ENCODE data around the gene DMRTC1B.

DNA sequence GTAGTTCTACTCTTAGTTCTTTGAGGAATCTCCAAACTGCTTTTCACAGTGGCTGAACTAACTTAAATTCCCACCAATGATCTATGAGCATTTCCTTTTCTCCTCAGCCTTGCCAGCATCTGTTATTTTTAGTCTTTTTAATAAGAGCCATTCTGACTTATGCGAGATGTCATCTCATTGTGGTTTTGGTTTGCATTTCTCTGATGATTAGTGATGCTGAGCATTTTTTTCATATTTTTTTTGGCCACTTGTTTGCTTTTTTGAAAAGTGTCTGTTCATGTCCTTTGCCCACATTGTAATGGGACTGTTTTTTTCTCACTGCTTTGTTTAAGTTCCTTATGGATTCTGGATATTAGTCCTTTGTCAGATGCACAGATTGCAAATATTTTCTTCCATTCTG, 41.1 kb upstream of the DMRTC1B start:
- TF ChIP-seq, protein P1, sequence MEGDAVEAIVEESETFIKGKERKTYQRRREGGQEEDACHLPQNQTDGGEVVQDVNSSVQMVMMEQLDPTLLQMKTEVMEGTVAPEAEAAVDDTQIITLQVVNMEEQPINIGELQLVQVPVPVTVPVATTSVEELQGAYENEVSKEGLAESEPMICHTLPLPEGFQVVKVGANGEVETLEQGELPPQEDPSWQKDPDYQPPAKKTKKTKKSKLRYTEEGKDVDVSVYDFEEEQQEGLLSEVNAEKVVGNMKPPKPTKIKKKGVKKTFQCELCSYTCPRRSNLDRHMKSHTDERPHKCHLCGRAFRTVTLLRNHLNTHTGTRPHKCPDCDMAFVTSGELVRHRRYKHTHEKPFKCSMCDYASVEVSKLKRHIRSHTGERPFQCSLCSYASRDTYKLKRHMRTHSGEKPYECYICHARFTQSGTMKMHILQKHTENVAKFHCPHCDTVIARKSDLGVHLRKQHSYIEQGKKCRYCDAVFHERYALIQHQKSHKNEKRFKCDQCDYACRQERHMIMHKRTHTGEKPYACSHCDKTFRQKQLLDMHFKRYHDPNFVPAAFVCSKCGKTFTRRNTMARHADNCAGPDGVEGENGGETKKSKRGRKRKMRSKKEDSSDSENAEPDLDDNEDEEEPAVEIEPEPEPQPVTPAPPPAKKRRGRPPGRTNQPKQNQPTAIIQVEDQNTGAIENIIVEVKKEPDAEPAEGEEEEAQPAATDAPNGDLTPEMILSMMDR (IDR thresholded peaks at IDR 0.05; ENCODE audit: low read depth, low read length, missing input control) = no peak
- TF ChIP-seq, protein P2, sequence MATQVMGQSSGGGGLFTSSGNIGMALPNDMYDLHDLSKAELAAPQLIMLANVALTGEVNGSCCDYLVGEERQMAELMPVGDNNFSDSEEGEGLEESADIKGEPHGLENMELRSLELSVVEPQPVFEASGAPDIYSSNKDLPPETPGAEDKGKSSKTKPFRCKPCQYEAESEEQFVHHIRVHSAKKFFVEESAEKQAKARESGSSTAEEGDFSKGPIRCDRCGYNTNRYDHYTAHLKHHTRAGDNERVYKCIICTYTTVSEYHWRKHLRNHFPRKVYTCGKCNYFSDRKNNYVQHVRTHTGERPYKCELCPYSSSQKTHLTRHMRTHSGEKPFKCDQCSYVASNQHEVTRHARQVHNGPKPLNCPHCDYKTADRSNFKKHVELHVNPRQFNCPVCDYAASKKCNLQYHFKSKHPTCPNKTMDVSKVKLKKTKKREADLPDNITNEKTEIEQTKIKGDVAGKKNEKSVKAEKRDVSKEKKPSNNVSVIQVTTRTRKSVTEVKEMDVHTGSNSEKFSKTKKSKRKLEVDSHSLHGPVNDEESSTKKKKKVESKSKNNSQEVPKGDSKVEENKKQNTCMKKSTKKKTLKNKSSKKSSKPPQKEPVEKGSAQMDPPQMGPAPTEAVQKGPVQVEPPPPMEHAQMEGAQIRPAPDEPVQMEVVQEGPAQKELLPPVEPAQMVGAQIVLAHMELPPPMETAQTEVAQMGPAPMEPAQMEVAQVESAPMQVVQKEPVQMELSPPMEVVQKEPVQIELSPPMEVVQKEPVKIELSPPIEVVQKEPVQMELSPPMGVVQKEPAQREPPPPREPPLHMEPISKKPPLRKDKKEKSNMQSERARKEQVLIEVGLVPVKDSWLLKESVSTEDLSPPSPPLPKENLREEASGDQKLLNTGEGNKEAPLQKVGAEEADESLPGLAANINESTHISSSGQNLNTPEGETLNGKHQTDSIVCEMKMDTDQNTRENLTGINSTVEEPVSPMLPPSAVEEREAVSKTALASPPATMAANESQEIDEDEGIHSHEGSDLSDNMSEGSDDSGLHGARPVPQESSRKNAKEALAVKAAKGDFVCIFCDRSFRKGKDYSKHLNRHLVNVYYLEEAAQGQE (IDR thresholded peaks at IDR 0.05) = no peak
- TF ChIP-seq, protein P3, sequence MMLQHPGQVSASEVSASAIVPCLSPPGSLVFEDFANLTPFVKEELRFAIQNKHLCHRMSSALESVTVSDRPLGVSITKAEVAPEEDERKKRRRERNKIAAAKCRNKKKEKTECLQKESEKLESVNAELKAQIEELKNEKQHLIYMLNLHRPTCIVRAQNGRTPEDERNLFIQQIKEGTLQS (IDR thresholded peaks at IDR 0.05) = no peak
- no peak for TF ChIP-seq SP1 (IDR thresholded peaks at IDR 0.05)
- no peak for TF ChIP-seq JUND (IDR thresholded peaks at IDR 0.05)
- TF ChIP-seq GABPA (IDR thresholded peaks at IDR 0.05 in 1 of 2, conservative IDR thresholded peaks at IDR 0.05 in 1 of 2) = no peak

Measured in liver (tissue), 3 donors.